ENCODE results near the gene BRPF1. TPM values are rescaled to one million over a fixed set of nuclear protein-coding genes. Genes with fewer than 3 reads are reported as not detected.

The BRPF1 gene
- total and polyA plus RNA-seq, 10 of the 15 experiments (the other 5 are each of a cell fraction or from before 2014, with no cell fraction given): 1.2 to 25.3 (median 13.6) TPM

- Histone ChIP-seq H3K36me3 (ENCODE audit: control insufficient read depth in 2 of 2, insufficient read depth in 2 of 2, low read length in 1 of 2) (no peaks in the 10 kb centered on the region), H3K79me2 (ENCODE audit: control insufficient read depth, insufficient read depth, low read length) (no peaks in the 10 kb centered on the region), H3K9me3 (replicated peaks; ENCODE audit: control insufficient read depth, insufficient read depth, low read length) (no peaks in the 10 kb centered on the region), H2AFZ (ENCODE audit: control insufficient read depth, low read depth, low read length) (no peak overlapping the region), H3K9ac (ENCODE audit: control insufficient read depth, insufficient read depth, low read length) (no peak overlapping the region), H3K4me2 (ENCODE audit: control insufficient read depth, insufficient read depth) (no peak overlapping the region), H3K4me1 (ENCODE audit: control insufficient read depth, insufficient read depth, low read length) (no peaks in the 10 kb centered on the region; the same call in 1 of the 2 replicates), H3K27ac (ENCODE audit: control insufficient read depth, insufficient read depth) (no peak overlapping the region), H3K4me3 (no peak overlapping the region), H4K20me1 (ENCODE audit: control insufficient read depth, insufficient read depth) (no peaks in the 10 kb centered on the region), H3K27me3 (replicated peaks in 1 of 2; ENCODE audit: control insufficient read depth in 2 of 2, insufficient read depth in 2 of 2, low read length in 1 of 2) (peaks cover 0 to 2% of the 10 kb centered on the region in 2 experiments; a peak in 3 of 4 replicates)
- no peak for ATAC-seq
- in situ Hi-C loops (cut with MboI) (no loop called here), intact Hi-C loops (cut with micrococcal nuclease; ENCODE audit: unreplicated experiment) (no loop called here)
- TF ChIP-seq TCF7 (IDR thresholded peaks at IDR 0.05; ENCODE audit: borderline replicate concordance) (no peak), DPF2 (IDR thresholded peaks at IDR 0.05) (no peak), IKZF1 (conservative IDR thresholded peaks at IDR 0.05) (no peak), RB1 (IDR thresholded peaks at IDR 0.05; ENCODE audit: borderline replicate concordance) (no peak), JUNB (IDR thresholded peaks at IDR 0.05) (no peak), ZNF24 (IDR thresholded peaks at IDR 0.05) (no peak), PKNOX1 (IDR thresholded peaks at IDR 0.05) (no peak), RAD51 (IDR thresholded peaks at IDR 0.05) (no peak), NFIC (IDR thresholded peaks at IDR 0.05; ENCODE audit: low read depth, low read length) (no peak), PAX5 (IDR thresholded peaks at IDR 0.05; ENCODE audit: borderline replicate concordance, low read depth, low read length) (no peak), EGR1 (IDR thresholded peaks at IDR 0.05; ENCODE audit: borderline replicate concordance in 1 of 2, low read depth in 2 of 2, low read length in 2 of 2) (no peak), USF1 (IDR thresholded peaks at IDR 0.05; ENCODE audit: borderline replicate concordance, extremely low read length, insufficient read depth, low read depth, low read length) (no peak), YY1 (IDR thresholded peaks at IDR 0.05; ENCODE audit: low read depth, low read length) (no peak), USF2 (IDR thresholded peaks at IDR 0.05; ENCODE audit: borderline replicate concordance, low read depth, low read length) (no peak), ZBTB33 (IDR thresholded peaks at IDR 0.05) (no peak), MEF2B (IDR thresholded peaks at IDR 0.05; ENCODE audit: partially characterized antibody, poor library complexity, severe bottlenecking) (no peak), BCL3 (IDR thresholded peaks at IDR 0.05; ENCODE audit: borderline replicate concordance, insufficient read depth, low read depth, low read length, poor library complexity, severe bottlenecking) (no peak), CEBPB (IDR thresholded peaks at IDR 0.05; ENCODE audit: borderline replicate concordance in 1 of 2, low read depth in 2 of 2, low read length in 2 of 2) (no peak)
- FAIRE-seq: no peak
- BruUV-seq (replicated peaks): no TSS peak
- 80% methylated on average over 7 of the region's 7 CpGs for WGBS (ENCODE audit: insufficient coverage, insufficient replicate concordance, low lambda C conversion rate, missing lambda C conversion rate)
- SMC1A ChIA-PET (ENCODE audit: uncharacterized antibody, unreplicated experiment): interaction anchor here (0.8 kb wide), 1 partner anchor 14 kb away, joined by 3 read pairs; no protein-coding TSS in a partner anchor
- RAD21 ChIA-PET (ENCODE audit: unreplicated experiment): no interaction called here
- no peak for DNase-seq (ENCODE audit: low read depth, low spot score)
- POLR2A ChIA-PET: no interaction called here
- CTCF ChIA-PET: no interaction called here
These were observed 35.9 kb downstream of the BRPF1 start for GRCh38 chr3:9767418-9767817.

Data from GM12878 (cell line).